Measurements from ENCODE around the gene DENND2D. TPM values are rescaled to one million over a fixed set of nuclear protein-coding genes. Genes with fewer than 3 reads are reported as not detected.

DENND2D gene
- total RNA-seq, 1 experiment from 2014 or later, result 2.1 TPM

GRCh38 chr1:111228748-111229126 is 28.3 kb upstream of the DENND2D start (continued):
- TF ChIP-seq ZNF317 (CRISPR knock-in tag; IDR thresholded peaks at IDR 0.05; ENCODE audit: borderline replicate concordance, low read depth) (no peak), FOXP4 (CRISPR knock-in tag; IDR thresholded peaks at IDR 0.05) (no peak), E2F5 (CRISPR knock-in tag; IDR thresholded peaks at IDR 0.05) (no peak), ZNF263 (CRISPR knock-in tag; IDR thresholded peaks at IDR 0.05; ENCODE audit: low read depth) (no peak)

- POLR2A ChIA-PET, result no interaction called here
- peaks cover 4% of the 10 kb centered on the region for H3K27me3 Mint-ChIP-seq (ENCODE audit: low read depth)
- no peak for TF ChIP-seq HMGXB4 (CRISPR knock-in tag; IDR thresholded peaks at IDR 0.05)
- no peak for TF ChIP-seq IRF1 (CRISPR knock-in tag; IDR thresholded peaks at IDR 0.05)
- TF ChIP-seq ATF3 (CRISPR knock-in tag; conservative IDR thresholded peaks at IDR 0.05), result no peak
- TF ChIP-seq ATF1 (CRISPR knock-in tag; IDR thresholded peaks at IDR 0.05), result no peak
- TF ChIP-seq E2F4 (CRISPR knock-in tag; IDR thresholded peaks at IDR 0.05; ENCODE audit: borderline replicate concordance, low read depth), result no peak
- TF ChIP-seq GRHL2 (CRISPR knock-in tag; IDR thresholded peaks at IDR 0.05; ENCODE audit: insufficient replicate concordance, severe bottlenecking), result no peak
- no peak for TF ChIP-seq ERG (CRISPR knock-in tag; IDR thresholded peaks at IDR 0.05)
- no peak for TF ChIP-seq FOXK1 (CRISPR knock-in tag; IDR thresholded peaks at IDR 0.05)
- TF ChIP-seq MXD4 (CRISPR knock-in tag; IDR thresholded peaks at IDR 0.05; ENCODE audit: borderline replicate concordance), result no peak
- TF ChIP-seq ZNF425 (CRISPR knock-in tag; conservative IDR thresholded peaks at IDR 0.05), result no peak
- no peak for TF ChIP-seq NFYB (CRISPR knock-in tag; conservative IDR thresholded peaks at IDR 0.05; ENCODE audit: low read depth)
- H3K4me1 Mint-ChIP-seq, result peaks cover 13% of the 10 kb centered on the region
- H3K27ac Mint-ChIP-seq, result no peak overlapping the region
- no peaks in the 10 kb centered on the region for H3K36me3 Mint-ChIP-seq
- no peak for ATAC-seq
- no peak overlapping the region for H3K4me3 Mint-ChIP-seq
- DNase-seq (ENCODE audit: low spot score), result no peak
- peaks cover 10% of the 10 kb centered on the region; the same call in 1 of the 2 replicates for H3K9me3 Mint-ChIP-seq
- CTCF ChIA-PET, result no interaction called here
Measured at GRCh38 chr1:111227851-111228747, 27.7 kb upstream of the DENND2D start.
